C4-2B (cell line): ENCODE data around the gene GNAT1.

Experiments used
- CTCF ChIP-seq: fragments of 450-650 bp; conservative IDR thresholded peaks from 2 replicates; pipeline ENCODE4 v1.5.1; 2017; ENCODE audit warnings: mild to moderate bottlenecking
- ZFX ChIP-seq: fragments of 450-650 bp; IDR thresholded peaks from 2 replicates; pipeline ENCODE4 v1.6.1; 2017

GRCh38 chr3:50194128-50194902 lies 2.9 kb downstream of the GNAT1 start:
- TF ChIP-seq CTCF: peak; percentile 61
- no peak for TF ChIP-seq ZFX
